Mucosa of descending colon (tissue), 3 donors: ENCODE data around the gene CASR. TPM values are rescaled to one million over a fixed set of nuclear protein-coding genes. Genes with fewer than 3 reads are reported as not detected.
A peak's percentile ranks its signal among the peaks of the same experiment; 100 is the strongest.

Source experiments
- ATAC-seq: fragments of 200-7000 bp; cut with Tn5 transposase; one replicate; pipeline ENCODE4 v1.9.1; 2020; ENCODE audit warnings: mild to moderate bottlenecking, moderate library complexity
- DNase-seq, 3 donors: peaks; one replicate each; pipeline ENCODE4 v3.0.0-alpha.2; 2020
- H3K36me3 ChIP-seq: fragments of 200-600 bp; one replicate; pipeline ENCODE4 v1.8.0; 2021; ENCODE audit warnings: low read depth, mild to moderate bottlenecking
- H3K4me1 ChIP-seq: fragments of 200-600 bp; one replicate; pipeline ENCODE4 v1.8.0; 2021; ENCODE audit warnings: low read depth, mild to moderate bottlenecking
- H3K4me3 ChIP-seq: fragments of 200-600 bp; one replicate; pipeline ENCODE4 v1.8.0; 2021; ENCODE audit warnings: mild to moderate bottlenecking
- H3K9me3 ChIP-seq: fragments of 200-600 bp; one replicate; pipeline ENCODE4 v1.8.0; 2021; ENCODE audit warnings: mild to moderate bottlenecking
- CTCF ChIP-seq: fragments of 200-600 bp; IDR thresholded peaks from one replicate; pipeline ENCODE4 v1.8.0; 2022; ENCODE audit warnings: antibody characterized with exemption, mild to moderate bottlenecking
- intact Hi-C, 2 donors: fragments of 100-400 bp; cut with DNase I in 1 of 2; cut with micrococcal nuclease in 1 of 2; formaldehyde crosslinking; loops; one replicate each; pipeline versions ENCODE4 v1.11.0 to v1.11.1; 2022; cut with DNase I, micrococcal nuclease
- total RNA-seq, 3 donors: library from RNA; stranded (reverse); fragmentation: NEBNext Ultra II Directional in 2 of 3; extraction: Animal tissue kit (Norgen Biotek cat#: 25700) in 2 of 3; gene quantifications; one replicate each; pipeline versions ENCODE4 v1.2.1 to v1.2.4, GENCODE V29; 2021 to 2023
- donor health status: DM: no; HTN: no; CAD: no; lungs with moderate emphysema.
- donor health status: DM: no; HTN: no; CAD: no.
- donor health status: DM: no; HTN: yes; CAD: no.

The CASR gene
- total RNA-seq, 3 donors from 2014 or later: 0.32 to 1.2 (median 0.36) TPM

GRCh38 chr3:122315619-122316018 lies 132.2 kb downstream of the CASR start:
- no peak for TF ChIP-seq CTCF
- Histone ChIP-seq H3K4me3 (no peak overlapping the region), H3K36me3 (no peaks in the 10 kb centered on the region), H3K4me1 (peaks cover 14% of the 10 kb centered on the region), H3K9me3 (peaks cover 4% of the 10 kb centered on the region)
- DNase-seq (no peak), ATAC-seq (no peak)
- intact Hi-C loops: no loop called here

GRCh38 chr3:122316368-122316767 lies 132.9 kb downstream of the CASR start:
- Histone ChIP-seq H3K4me3 (no peak overlapping the region), H3K9me3 (peaks cover 4% of the 10 kb centered on the region), H3K4me1 (peaks cover 7% of the 10 kb centered on the region), H3K36me3 (no peaks in the 10 kb centered on the region)
- intact Hi-C loops: no loop called here
- TF ChIP-seq CTCF: no peak
- no peak for DNase-seq
- no peak for ATAC-seq

- DNase-seq: no peak
- H3K4me1 ChIP-seq: peaks cover 8% of the 10 kb centered on the region
- H3K9me3 ChIP-seq: peaks cover 4% of the 10 kb centered on the region
- no peak overlapping the region for H3K4me3 ChIP-seq
- no peak for TF ChIP-seq CTCF
- no peaks in the 10 kb centered on the region for H3K36me3 ChIP-seq
- ATAC-seq: no peak
- intact Hi-C loops: no loop called here
Observed at GRCh38 chr3:122318620-122319019, 135.2 kb downstream of the CASR start.

GRCh38 chr3:122322095-122323075 lies 138.9 kb downstream of the CASR start:
- TF ChIP-seq CTCF: no peak
- no peak for DNase-seq
- Histone ChIP-seq H3K4me1 (peaks cover 4% of the 10 kb centered on the region), H3K4me3 (no peak overlapping the region), H3K36me3 (no peaks in the 10 kb centered on the region), H3K9me3 (peaks cover 4% of the 10 kb centered on the region)
- peak; percentile 40 for ATAC-seq
- intact Hi-C loops: no loop called here

GRCh38 chr3:122324871-122325323 lies 141.4 kb downstream of the CASR start, which contains the start of gene CSTA:
CSTA (plus strand) TSS chr3:122325248; CDS start chr3:122325293, 45 bp downstream.
- intact Hi-C loops: no loop called here
- no peak within 1 kb of the TSS for H3K4me3 ChIP-seq
- no peaks in the 10 kb centered on the region for H3K9me3 ChIP-seq
- no peak for ATAC-seq
- DNase-seq: no peak
- H3K36me3 ChIP-seq: no peaks in the 10 kb centered on the region
- no peak for TF ChIP-seq CTCF
- peaks cover 4% of the 10 kb centered on the region for H3K4me1 ChIP-seq
